Breast epithelium (tissue), 3 donors: ENCODE results near the gene TRIO.

Experiments
- CTCF ChIP-seq, 3 donors: fragments of 450-650 bp; IDR thresholded peaks; one replicate each; pipeline ENCODE4 v1.5.1; 2016 to 2017; ENCODE audit warnings: antibody characterized with exemption in 3 of 3, mild to moderate bottlenecking in 3 of 3, moderate library complexity in 3 of 3
- POLR2AphosphoS5 ChIP-seq, 3 donors: sonication (generic); formaldehyde crosslinking; IDR thresholded peaks; one replicate each; pipeline ENCODE4 v1.6.1; 2017; ENCODE audit warnings: antibody characterized with exemption in 3 of 3

GRCh38 chr5:14370386-14370785, 227.2 kb downstream of the TRIO start:
- TF ChIP-seq CTCF (IDR thresholded peaks at IDR 0.05) (no peak), POLR2AphosphoS5 (IDR thresholded peaks at IDR 0.05) (no peak)
